GM21737 (cell line): ENCODE results near the gene ANKRD9.

Experiments used
- ATAC-seq: cut with Tn5 transposase; IDR thresholded peaks from one replicate; pipeline ENCODE4 v1.9.1; 2021; ENCODE audit warnings: mild to moderate bottlenecking, moderate library complexity; ENCODE audit not compliant: unreplicated experiment

ANKRD9 gene

DNA sequence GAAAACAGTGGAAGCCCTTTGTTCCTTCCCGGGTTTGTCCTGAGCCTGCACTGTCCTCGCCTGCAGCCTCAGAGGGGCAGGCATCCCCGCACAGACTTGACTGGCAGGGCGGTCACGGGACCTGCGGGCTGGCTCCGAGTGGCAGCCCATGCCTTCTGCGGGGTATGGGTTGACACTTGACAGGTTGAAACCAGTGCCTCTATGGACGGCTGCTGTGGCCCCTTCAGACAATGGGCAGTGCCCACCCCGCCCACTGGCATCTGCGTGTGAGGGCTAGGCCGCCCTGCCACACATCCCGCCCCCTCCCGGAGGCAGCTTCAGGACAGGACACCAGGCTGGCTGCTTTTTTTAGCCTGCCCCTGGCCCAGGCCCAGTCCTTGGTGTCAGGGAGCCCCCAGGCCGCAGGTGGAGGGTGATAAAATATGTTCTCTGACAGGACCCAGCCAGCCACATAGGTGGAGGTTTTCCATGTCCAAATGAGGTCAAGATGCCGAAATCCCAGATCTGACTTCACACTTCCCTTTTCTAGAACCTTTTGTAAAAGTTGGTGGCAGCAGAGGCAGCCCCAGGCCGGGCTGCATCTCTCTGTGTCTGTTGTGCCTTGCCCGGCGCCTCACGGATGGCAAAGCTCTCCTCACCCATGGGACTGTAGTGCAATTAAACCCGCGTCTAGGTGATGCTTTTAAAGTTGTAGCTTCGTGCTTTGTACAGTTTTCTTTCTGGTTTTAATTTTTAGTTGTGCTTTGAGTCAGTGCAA lies 10.0 kb downstream of the ANKRD9 start:
- no peak for ATAC-seq

DNA sequence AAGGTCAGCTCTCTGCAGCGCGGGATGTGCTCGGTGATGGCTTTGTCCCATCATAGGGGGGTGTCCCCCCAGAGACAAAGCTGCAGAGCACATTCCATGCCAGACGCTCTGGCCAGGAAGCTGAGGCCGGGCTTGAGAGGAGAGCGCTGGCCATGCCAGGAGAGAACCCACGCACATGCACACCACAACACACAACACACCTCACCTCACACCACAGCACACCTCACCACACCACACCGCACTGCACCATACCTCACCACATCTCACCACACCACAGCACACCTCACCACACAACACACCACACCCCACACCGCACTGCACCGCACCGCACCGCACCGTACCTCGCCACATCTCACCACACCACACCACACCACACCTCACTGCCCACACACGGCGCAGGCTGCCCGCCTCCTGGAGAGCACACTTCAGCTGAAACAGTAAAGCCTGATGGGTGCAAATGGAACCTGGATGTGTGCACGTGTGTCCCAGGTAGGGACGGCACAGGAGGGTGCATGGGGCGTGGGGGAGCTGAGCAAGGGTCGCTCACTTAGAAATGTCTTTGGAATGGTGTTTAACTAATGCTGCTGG lies 10.8 kb downstream of the ANKRD9 start:
- no peak for ATAC-seq

DNA sequence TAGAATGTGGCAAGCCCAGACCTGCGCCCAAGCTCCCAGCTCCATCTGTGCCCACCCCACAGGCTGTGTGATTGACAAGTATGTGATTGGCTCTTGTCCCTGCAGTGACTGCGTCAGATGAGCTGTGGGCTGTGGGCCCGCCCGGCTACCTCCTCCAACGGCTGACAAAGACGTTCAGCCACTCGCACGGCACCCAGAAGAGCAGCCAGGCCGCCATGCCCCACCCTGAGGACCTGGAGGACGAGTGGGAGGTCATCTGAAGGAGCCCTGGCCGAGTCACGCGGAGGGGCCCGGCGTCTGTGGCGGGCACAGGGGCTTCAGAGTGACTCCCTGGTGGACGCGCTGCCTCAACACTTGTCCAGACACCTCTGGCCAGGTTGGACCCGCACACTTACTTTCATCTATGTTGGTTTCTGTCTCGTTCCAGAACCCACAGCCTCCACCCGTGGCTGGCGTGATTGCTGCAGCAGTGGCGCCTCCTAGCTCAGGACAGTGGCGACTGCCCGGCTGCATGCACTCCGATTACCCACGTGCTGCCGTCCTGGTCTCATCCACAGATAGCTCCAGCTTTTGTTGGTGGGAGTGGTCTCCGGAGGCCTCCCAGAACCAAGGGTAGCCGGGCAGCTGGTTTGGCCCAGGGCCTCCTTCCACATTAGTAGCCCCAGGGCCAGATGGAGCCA lies 11.4 kb downstream of the ANKRD9 start:
- ATAC-seq: no peak

DNA sequence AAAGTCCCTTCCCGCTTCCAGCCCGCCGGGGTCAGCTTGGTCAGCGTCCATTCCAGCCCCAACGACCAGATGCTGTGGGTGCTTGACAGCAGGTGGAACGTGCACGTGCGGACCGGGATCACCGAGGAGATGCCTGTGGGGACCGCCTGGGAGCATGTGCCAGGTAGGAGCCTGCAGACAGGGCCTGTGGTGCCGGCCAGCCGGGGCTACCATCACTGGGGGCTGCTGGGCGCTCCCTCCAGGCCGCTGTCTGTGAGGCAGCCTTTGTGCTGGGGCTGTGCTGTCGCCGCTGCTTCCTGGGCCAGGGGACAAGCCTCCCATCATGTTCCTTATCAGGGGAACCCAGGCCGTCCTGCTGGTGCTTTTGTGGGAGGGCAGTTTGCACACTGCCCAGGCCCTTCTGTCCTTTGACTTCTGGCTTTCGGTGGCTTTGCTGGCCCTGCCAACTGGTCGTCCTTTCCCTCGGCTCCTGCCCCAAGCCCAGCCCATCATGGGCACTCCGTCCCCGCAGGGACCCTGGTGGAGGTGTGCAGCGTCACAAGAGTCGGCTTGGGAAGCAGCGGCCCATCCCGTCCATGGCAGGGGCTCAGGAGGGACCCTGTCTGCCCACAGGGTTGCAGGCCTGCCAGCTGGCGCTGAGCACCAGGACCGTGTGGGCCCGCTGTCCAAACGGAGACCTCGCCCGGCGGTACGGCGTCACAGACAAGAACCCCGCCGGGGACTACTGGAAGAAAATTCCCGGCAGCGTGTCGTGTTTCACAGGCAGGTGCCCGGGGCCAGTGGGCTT lies 12.4 kb downstream of the ANKRD9 start:
- ATAC-seq: no peak

DNA sequence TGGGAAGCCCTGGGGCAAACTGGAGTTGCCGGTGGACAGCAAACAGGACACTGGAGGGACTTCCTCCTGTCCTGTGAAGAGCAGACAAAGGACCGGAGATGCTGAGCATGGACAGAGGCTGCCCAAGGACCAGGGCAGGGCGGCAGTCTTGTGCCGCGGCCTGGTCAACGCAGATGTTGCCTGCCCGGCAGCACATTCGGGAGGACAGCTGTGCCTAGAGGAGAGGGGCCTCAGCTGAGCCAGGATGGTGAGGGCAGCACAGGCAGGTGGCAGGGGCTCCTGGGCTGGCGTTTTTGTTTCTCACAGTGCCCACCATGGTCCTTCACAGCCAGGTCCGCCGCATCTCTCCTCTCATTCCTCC lies 13.3 kb downstream of the ANKRD9 start:
- no peak for ATAC-seq

DNA sequence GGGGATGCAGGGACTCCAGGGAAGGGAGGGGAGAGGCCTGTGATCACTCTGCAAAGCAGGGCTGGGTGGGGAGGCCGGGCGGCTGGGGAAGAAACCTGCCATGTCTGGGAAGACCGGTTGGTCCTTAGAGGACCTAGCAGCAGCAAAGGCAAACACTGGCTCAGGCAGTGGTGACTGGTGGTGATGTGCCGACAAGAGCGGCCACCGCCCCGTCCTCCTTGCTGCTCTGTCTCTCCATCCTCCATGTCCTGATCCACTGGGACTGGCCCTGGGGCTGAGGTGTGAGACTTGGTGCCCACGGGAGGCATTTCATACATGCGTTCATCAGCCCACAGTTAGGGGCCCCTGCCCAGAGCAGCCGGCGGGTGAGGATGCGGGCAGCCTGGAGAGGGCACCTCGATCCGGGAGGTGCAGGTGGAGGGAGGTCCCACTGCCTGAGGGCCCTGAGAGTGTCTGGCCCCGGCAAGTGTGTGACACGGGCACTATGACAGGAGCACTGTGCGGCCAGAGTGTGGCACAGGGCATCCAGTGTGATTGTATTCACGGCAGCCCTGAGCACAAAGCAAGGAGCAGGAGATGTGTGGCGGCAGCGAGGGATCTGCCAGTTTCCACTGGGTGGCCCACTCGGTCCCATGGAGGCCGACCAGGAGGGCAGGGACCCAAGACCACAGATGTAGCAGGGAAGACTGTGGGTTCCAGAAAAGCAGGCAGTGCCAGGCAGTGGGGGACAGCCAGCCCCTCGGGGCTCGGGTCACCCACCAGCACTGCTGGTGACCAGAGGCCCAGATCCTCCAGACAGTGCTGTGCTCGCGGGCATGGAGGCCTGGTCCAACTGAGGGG lies 13.9 kb downstream of the ANKRD9 start:
- ATAC-seq: no peak

DNA sequence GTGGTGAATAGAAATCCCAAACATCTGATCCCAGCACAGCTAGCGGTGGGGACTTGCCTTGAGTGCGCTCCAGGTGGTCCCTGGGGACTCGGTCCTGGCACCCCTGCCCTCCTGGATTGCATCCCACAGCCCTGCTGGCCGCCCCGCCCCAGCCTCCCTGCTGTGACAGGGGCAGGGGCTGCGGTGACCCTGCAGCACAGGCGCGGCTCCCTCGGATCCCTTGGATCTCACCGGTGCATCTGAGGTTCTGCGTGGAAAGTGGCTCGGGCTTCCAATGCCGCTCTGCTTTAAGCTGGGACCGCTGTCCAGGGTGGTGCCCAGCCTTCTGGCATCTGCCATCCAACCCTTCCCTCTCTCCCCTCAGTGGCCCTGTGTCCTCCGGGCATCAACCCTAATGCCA lies 16.0 kb downstream of the ANKRD9 start:
- ATAC-seq: no peak

DNA sequence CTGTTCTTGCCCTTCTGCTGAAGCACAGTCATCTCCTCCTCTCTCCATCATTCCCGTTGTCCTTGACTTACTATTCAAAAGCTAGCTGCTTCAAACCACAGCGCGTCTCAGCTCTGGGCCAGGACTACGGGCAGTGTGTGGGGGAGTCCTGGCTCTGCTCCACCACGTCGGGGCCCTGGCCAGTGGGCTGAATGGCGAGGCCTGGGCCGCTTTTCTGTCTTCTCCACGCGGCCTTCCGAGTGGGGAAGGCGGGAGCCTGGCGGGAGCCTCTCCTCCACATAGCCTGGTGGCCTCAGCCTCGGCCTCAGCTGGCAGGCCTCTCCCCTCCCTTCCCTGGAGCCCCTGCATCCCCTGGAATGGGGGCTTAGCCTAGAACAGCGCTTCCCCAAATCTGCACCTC lies 16.5 kb downstream of the ANKRD9 start:
- no peak for ATAC-seq

DNA sequence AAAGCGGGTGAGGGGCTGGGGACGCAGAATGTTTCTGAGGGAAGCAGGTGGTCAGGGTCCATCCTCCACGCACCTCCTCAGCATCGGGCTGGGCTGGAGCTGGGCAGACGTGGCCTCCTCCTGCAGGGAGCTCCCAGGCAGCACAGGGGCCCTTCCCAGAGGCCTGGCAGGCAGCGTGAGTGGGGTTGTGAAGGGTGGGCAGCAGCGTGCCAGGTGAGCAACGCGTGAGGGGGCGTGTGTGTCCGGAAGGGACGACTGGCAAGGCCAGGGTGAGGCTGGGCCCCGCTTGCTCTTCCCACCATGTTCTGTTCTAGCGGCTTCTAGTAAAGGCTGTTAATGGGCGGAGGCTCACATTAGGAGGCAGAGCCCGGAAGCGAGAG lies 17.1 kb downstream of the ANKRD9 start:
- no peak for ATAC-seq

DNA sequence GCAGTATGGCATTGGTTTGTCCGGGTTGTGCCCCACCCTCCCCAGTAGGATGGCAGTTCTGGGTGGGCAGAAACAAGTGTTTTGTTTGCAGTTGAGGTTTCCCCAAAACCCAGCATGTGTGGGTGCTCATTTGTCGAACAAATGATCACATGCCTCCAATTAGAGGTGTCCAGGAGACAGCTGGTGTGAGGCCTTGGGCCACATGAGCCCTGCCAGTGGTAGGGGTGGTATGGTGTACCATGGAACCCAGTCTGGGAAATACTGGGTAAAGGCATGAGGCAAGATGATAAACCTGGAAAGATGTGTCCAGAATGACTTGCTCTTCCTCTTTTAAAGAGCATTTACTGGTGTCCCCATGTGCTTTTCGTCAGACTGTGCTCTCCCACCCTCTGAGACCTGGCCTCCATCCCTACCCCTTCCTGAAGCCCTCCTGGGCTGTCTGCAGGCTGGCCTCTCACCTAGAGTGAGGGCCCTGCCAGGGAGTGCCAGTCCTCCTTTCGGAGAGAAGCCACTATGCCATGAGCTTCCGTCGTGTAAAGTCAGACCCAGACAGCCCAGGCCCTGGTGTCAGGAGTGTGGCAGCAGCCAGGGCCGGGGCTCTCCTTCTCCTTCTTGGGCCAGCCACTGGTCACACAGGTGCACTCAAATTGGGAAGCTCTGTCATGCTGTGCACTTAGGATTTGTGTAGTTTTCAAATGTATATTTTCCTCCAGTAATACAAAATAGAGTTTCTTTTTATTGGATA lies 17.6 kb downstream of the ANKRD9 start:
- ATAC-seq: no peak

DNA sequence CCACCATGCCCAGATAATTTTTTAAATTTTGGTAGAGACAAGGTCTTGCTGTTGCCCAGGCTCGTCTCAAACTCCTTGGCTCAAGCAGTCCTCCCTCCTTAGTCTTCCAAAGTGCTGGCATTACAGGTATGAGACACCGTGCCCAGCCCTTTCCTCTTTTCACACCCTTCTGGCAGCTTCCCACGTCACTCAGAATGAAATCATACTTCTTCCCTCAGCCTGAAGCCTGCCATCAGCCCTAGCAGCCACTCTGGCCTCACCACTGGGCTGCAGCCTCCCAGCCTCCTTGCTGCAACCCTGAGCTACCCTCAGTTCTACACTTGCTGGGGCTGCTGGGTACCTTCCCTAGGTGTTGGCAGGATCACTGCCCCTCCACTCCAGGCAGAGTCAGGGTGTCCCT lies 18.2 kb downstream of the ANKRD9 start:
- ATAC-seq: no peak

DNA sequence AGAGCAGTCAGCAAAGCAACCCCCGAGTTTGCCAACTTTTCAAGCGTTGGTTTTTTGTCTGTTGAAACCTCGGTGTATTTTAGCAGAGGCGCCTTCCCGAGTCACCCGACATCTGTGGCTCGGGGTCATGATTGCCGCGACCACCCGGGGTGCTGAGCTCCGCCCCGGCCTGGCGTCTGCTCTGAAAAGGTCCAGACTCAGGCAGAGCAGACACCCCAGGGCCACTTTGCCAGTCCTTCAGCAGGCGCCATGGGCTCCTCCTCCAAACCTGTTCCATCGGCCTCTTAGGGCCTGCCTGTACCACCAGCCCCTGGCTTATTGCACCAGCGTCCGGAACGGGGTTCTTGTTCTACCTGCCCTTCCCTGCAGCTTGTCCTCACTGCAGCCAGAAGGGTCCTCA lies 19.1 kb downstream of the ANKRD9 start:
- ATAC-seq: no peak

DNA sequence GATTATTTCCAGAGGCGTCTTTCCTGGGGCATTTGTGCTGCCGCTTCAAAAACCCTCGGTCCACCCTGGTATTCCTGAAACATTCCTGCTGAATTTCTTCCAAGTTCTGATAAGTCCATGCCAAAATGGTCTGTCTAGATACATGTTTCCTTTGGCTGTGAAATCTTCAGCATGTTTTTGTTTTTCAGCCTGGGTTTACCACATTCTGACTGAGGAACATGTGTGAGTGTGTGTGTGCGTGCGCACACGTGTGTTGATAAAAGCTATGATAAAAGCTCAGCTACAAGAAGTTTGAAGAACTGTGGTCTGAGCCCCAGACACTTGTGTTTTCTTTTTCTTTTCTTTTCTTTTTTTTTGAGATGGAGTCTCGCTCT lies 22.4 kb downstream of the ANKRD9 start:
- no peak for ATAC-seq

DNA sequence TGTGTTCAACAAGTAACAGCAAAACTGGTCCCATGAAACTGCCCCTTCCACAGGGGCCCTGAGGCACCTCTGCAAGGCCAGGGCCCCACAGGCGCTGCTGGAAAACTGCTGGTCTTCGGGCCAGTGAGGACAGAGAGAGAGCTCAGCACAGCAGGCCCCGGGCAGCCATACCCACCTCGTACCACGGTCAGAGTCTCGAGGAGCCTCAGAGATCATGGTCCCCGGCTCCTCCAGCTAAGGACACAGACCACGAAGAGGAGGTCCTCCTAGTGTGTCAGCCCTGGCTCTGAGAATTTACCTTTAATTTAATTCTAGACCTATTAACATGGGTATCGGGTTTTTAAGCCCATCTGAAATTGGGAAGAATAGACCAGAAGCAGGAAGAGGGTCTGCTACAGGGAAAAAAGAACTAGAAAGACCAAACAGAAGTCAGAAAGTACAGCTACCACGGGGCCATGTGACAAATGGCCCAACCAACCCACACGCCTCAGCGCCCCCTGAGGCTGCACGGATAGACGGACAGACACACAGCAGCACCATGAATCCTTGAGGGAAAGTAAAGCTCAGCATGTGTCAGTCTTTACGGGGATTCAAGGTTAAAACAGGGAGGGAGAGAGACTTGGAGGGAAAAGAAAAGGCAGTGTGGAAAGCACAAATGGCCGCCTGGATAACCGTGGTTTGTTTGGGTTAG lies 22.9 kb downstream of the ANKRD9 start:
- ATAC-seq: no peak

DNA sequence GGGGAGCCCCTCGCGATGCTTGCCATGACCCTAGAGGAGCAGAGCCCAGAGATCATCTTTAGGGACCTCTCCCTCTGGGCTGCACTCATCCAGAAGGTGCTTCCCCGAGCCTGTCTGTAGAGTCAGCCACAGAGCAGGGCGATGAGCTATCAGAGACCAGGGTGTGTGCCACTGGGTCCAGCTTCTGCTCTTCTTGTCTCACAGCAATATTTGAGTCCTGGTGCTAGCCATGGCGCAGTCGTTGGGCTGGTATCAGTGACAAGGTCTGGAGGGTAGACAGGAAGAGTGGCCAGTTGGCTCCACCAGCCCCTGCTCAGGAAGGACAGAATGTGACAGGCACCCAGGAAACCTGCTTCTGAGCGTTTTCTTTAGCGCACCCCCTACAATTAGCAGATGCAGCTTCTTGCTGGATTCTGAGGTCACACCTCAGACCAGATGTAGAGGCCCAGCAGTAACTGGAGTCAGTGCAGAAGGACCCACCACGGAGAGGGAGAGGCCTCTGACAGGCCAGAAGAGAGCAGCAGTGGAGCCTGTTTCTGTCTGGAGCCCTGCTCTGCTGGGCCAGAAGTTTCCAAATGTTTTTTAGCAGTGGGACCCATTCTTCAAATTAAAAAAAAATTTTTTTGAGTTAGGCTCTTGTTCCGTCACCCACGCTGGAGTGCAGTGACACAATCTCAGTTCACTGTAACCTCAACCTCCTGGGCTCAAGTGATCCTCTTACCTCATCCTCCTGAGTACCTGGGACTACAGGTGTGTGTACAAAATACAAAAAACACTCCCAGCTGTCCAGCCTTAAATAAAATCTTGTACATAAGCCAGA lies 23.7 kb downstream of the ANKRD9 start:
- ATAC-seq: no peak

DNA sequence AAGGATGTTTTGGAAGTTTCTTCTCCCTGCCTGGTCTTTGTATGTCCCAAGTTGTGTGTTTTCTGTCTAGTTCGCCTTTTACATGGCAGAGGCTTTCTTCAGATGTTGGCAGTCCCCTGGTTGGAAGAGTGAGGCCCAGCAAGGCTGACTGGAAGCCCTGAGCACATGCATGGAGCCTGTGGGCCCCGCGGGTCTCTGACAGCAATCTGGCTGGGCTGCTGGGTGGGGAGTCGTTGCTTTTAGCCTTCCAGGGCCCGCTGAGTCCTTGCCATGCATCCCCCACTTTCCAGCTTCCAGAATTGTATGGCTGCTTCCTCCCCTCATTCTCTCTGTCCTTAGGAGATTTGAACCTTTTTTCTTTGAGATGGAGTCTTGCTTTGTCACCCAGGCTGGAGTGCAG lies 25.3 kb downstream of the ANKRD9 start:
- ATAC-seq: no peak

DNA sequence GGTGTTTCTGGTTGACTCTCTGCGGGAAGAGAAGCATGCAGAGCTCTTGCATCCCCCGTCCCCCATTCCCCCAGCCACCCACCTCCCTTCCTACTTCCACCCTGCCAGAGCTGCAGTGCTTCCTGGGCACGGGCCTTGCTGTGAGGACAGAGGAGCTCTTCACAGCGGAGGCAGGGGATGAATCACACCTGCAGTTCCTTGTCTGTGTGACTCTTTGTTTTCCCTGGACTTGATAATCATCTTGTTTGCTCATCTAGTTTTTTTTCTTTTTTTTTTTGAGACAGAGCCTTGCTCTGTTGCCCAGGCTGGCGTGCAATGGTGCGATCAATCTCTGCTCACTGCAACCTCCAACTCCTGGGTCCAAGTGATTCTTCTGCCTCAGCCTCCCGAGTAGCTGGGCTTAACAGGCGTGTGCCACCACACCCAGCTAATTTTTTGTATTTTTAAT lies 27.8 kb downstream of the ANKRD9 start:
- no peak for ATAC-seq

DNA sequence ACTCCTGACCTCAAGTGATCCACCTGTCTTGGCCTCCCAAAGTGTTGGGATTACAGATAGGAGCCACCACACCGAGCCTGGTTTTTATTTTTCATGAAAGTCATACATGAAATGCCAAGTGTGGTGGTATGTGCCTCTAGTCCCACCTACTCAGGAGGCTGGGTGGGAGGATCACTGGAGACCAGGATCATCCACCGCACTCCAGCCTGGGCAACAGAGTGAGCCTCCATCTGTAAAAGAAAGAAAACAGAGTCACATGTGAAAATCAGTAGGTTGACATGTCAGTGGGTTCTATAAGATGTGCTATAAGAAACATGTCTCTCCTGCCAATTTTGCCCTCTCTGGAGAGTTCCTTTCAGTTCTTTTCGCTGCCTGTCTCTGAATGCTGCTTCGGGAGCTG lies 28.2 kb downstream of the ANKRD9 start:
- no peak for ATAC-seq

DNA sequence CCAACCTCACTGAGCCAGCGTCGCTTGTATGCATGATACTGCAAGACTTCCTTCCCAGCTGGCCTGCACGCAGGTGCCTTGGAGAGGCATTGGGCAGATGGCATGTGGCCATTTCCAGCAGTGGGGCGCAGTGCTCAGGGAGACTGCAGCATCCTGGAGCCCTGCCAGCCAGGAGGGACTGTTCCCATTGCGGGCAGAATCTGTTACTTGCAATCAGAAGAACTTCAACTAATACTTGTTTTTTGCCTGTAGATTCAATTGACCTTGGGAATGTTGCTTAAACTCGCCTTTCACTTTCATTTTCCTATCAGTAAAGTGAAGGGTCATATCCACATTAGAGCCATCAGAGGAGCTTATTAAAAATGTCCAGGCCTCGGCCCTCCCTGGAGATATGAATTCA lies 29.8 kb downstream of the ANKRD9 start:
- no peak for ATAC-seq
